Dendritic cell treated with granulocyte-macrophage colony-stimulating factor and Interleukin-4, amounts not matched to agents 40 ng/mL and 50 ng/mL, for 4 days (primary cell): Measurements from ENCODE around the gene SPATA16.

Experiments
- H3K27ac Mint-ChIP-seq: one replicate; pipeline ENCODE4 v1.8.0; 2022; ENCODE audit warnings: mild to moderate bottlenecking, mixed read lengths
- H3K27me3 Mint-ChIP-seq: one replicate; pipeline ENCODE4 v1.8.0; 2022; ENCODE audit warnings: mild to moderate bottlenecking, mixed read lengths
- H3K36me3 Mint-ChIP-seq: one replicate; pipeline ENCODE4 v1.8.0; 2022; ENCODE audit warnings: low read depth, mixed read lengths
- H3K4me1 Mint-ChIP-seq: one replicate; pipeline ENCODE4 v1.8.0; 2022; ENCODE audit warnings: low read depth, mixed read lengths
- H3K4me3 Mint-ChIP-seq: one replicate; pipeline ENCODE4 v1.8.0; 2022; ENCODE audit warnings: mild to moderate bottlenecking, moderate library complexity, mixed read lengths
- H3K9me3 Mint-ChIP-seq: one replicate; pipeline ENCODE4 v1.8.0; 2022; ENCODE audit warnings: mixed read lengths
- intact Hi-C: fragments of 100-400 bp; cut with micrococcal nuclease; formaldehyde crosslinking; loops from one replicate; pipeline ENCODE4 v1.15.0; 2022

The SPATA16 gene

DNA sequence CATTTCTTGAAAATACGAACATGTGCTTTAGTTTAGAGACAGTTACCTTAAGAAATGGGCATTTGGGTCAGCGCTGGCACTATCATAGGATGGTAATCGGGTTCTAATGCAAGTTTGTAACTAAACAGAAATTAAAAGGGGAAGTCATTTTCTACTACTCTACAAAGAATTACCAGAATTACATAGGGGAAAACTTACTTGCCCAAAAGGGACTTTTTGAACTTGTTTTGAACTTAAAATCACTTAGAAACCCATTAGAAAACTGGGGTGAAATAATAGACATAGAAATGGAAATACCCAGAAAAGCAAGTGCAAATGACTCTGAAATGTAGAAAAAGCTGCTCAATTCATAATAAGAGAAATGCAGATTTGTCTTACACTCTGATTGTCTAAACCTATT lies 44.9 kb downstream of the SPATA16 start:
- no peak overlapping the region for H3K4me3 Mint-ChIP-seq
- no peaks in the 10 kb centered on the region for H3K9me3 Mint-ChIP-seq
- no peaks in the 10 kb centered on the region for H3K27me3 Mint-ChIP-seq
- H3K27ac Mint-ChIP-seq, result no peak overlapping the region
- intact Hi-C loops, result no loop called here
- H3K4me1 Mint-ChIP-seq, result no peaks in the 10 kb centered on the region
- H3K36me3 Mint-ChIP-seq, result no peaks in the 10 kb centered on the region

DNA sequence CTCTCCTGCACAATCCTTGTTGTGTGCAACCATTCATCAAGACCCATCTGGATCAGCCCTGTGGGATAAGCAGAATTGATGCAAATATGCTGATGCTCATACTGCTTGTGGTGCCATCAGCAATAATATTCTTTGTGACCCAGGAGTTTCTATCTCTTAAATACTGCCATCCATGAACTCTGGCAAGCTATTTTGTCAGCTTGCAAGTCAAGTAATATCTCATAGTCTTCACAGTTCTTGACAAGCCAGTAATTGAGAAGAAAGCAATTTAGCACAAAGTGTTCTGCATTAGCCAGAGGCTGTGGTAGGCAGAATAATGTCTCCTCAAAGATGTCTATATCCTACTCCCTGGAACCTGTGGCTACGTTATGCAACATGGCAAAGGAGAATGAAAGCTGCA lies 49.0 kb downstream of the SPATA16 start:
- Mint-ChIP-seq H3K4me3 (no peak overlapping the region), H3K36me3 (no peaks in the 10 kb centered on the region), H3K9me3 (no peaks in the 10 kb centered on the region), H3K27me3 (no peaks in the 10 kb centered on the region), H3K4me1 (no peaks in the 10 kb centered on the region), H3K27ac (no peak overlapping the region)
- intact Hi-C loops, result no loop called here

DNA sequence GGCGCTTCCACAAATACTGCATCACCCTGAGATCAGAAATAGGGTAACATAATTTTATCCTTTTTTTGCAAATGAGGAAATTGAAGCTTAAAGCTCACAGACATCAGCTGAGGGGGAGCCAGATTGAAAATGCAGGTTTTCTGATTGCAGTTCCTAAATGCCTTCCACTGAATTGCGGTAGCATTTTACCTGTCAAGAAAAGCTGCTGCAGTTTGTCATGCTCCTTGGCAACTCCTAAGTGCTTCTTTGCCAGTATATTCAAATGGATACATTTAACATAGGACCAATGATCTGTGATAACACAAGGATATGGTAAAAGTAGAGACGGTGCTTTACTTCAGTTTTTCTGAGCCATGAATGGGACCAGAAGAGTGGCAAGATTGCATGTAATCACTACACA lies 50.5 kb downstream of the SPATA16 start:
- Mint-ChIP-seq H3K4me3 (no peak overlapping the region), H3K27me3 (no peaks in the 10 kb centered on the region), H3K4me1 (no peaks in the 10 kb centered on the region), H3K36me3 (no peaks in the 10 kb centered on the region), H3K27ac (no peak overlapping the region), H3K9me3 (peaks cover 9% of the 10 kb centered on the region)
- intact Hi-C loops, result no loop called here

GRCh38 chr3:173089283-173089682 lies 51.8 kb downstream of the SPATA16 start:
- intact Hi-C loops, result no loop called here
- peaks cover 9% of the 10 kb centered on the region for H3K9me3 Mint-ChIP-seq
- no peak overlapping the region for H3K27ac Mint-ChIP-seq
- no peaks in the 10 kb centered on the region for H3K4me1 Mint-ChIP-seq
- H3K36me3 Mint-ChIP-seq, result no peaks in the 10 kb centered on the region
- H3K4me3 Mint-ChIP-seq, result no peak overlapping the region
- H3K27me3 Mint-ChIP-seq, result no peaks in the 10 kb centered on the region

DNA sequence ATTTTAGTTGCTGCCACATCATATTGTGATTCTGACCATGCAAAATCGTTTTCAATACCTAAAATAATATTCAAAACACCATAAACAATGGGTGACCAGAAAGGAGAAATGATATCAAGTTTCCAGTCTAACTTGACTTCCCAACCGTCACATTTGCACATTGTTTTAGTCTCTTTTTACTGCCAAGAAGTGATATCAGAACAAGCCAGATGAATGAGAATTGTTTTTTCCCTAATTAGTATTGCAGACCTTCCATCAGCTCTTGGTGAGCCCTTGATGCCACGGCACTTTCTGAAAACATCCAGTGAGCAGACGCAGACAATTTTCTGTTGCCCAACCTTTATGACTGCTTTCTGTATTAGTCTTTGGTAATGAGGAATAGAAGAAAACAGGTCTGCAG lies 62.5 kb downstream of the SPATA16 start:
- intact Hi-C loops, result no loop called here
- no peak overlapping the region for H3K27ac Mint-ChIP-seq
- no peaks in the 10 kb centered on the region for H3K27me3 Mint-ChIP-seq
- no peaks in the 10 kb centered on the region for H3K4me1 Mint-ChIP-seq
- H3K4me3 Mint-ChIP-seq, result no peak overlapping the region
- H3K9me3 Mint-ChIP-seq, result peaks cover 7% of the 10 kb centered on the region
- no peaks in the 10 kb centered on the region for H3K36me3 Mint-ChIP-seq

DNA sequence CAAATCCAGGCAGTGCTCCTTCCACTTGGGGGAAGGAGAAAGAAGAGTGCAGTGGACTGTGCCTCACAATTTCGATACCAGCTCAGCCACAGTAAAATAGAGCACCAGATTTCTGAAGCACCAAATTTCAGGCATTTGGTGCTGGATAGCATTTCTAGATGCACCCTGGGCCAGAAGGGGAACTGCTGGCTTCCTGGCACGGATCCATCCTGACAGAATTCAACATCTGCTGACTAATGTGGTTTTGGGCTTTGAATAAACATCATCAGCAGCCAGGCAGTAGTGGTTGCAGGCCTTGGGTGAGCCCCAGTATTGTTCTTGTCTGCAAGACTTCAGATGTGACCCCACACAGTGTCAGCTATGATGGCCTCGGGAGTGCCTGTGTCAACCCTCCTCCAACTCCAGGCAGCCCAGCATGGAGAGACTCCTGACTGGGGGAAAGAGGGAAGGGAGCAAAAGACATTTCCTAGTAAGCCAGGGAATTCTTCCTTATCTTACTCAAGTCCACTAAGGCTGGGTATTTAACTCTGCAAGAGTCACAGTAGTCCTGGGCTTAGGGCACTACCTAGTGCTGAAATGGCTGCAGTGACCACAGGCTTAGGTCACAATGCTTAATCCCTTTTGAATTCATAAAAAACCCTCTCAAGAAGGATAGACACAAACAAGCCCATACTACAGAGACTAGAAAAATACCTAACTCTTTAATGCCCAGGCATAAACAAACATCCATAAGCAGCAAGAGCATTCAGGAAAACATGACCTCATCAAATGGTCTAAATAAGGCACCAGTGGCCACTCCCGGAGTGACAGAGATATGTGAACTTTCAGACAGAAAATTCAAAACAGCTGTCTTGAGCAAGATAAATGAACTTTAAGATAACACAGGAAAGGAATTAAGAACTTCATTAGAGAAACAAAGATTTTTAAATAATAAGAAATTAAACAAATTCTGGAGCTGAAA lies 74.7 kb downstream of the SPATA16 start:
- Mint-ChIP-seq H3K9me3 (peaks cover 12% of the 10 kb centered on the region), H3K27me3 (no peaks in the 10 kb centered on the region), H3K4me3 (no peak overlapping the region), H3K4me1 (no peaks in the 10 kb centered on the region), H3K36me3 (no peaks in the 10 kb centered on the region), H3K27ac (no peak overlapping the region)
- intact Hi-C loops, result no loop called here

GRCh38 chr3:173065543-173065981 lies 75.5 kb downstream of the SPATA16 start:
- Mint-ChIP-seq H3K4me1 (no peaks in the 10 kb centered on the region), H3K9me3 (peaks cover 11% of the 10 kb centered on the region), H3K36me3 (no peaks in the 10 kb centered on the region), H3K4me3 (no peak overlapping the region), H3K27ac (no peak overlapping the region), H3K27me3 (no peaks in the 10 kb centered on the region)
- intact Hi-C loops, result no loop called here

GRCh38 chr3:173064631-173065030 lies 76.4 kb downstream of the SPATA16 start:
- no peaks in the 10 kb centered on the region for H3K36me3 Mint-ChIP-seq
- H3K4me1 Mint-ChIP-seq, result no peaks in the 10 kb centered on the region
- no peak overlapping the region for H3K27ac Mint-ChIP-seq
- intact Hi-C loops, result no loop called here
- no peaks in the 10 kb centered on the region for H3K27me3 Mint-ChIP-seq
- H3K4me3 Mint-ChIP-seq, result no peak overlapping the region
- peaks cover 11% of the 10 kb centered on the region for H3K9me3 Mint-ChIP-seq

GRCh38 chr3:173058229-173058628 lies 82.8 kb downstream of the SPATA16 start:
- H3K4me3 Mint-ChIP-seq, result no peak overlapping the region
- intact Hi-C loops, result no loop called here
- H3K4me1 Mint-ChIP-seq, result no peaks in the 10 kb centered on the region
- H3K9me3 Mint-ChIP-seq, result no peaks in the 10 kb centered on the region
- H3K27ac Mint-ChIP-seq, result no peak overlapping the region
- H3K36me3 Mint-ChIP-seq, result no peaks in the 10 kb centered on the region
- H3K27me3 Mint-ChIP-seq, result no peaks in the 10 kb centered on the region

- H3K9me3 Mint-ChIP-seq, result no peaks in the 10 kb centered on the region
- H3K27ac Mint-ChIP-seq, result no peak overlapping the region
- intact Hi-C loops, result no loop called here
- H3K4me3 Mint-ChIP-seq, result no peak overlapping the region
- H3K36me3 Mint-ChIP-seq, result no peaks in the 10 kb centered on the region
- no peaks in the 10 kb centered on the region for H3K27me3 Mint-ChIP-seq
- H3K4me1 Mint-ChIP-seq, result no peaks in the 10 kb centered on the region
These were observed 85.7 kb downstream of the SPATA16 start for GRCh38 chr3:173055228-173055933.

DNA sequence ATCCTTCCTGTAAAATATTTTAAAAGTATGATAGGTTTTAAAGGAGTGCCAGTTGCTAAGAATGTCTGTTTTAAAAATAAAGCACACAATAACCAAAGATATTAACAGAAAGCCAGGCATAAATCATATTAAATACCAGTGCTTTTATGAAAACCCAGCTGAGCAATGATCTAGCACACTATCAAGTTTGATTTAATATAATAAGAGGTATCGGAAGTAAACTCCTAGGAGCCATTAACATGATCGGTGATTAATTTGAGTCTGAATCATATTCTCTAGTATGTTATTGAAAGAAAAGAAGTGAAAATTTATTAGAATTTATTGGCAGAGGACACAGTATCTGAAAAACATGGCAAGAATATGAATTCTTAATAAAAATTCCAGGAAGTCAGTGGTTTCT lies 91.7 kb downstream of the SPATA16 start:
- H3K9me3 Mint-ChIP-seq, result no peaks in the 10 kb centered on the region
- H3K4me3 Mint-ChIP-seq, result no peak overlapping the region
- intact Hi-C loops, result loop anchor here (10.0 kb wide), 1 partner anchor 235 kb away; no protein-coding TSS in a partner anchor
- no peaks in the 10 kb centered on the region for H3K4me1 Mint-ChIP-seq
- no peak overlapping the region for H3K27ac Mint-ChIP-seq
- H3K36me3 Mint-ChIP-seq, result no peaks in the 10 kb centered on the region
- H3K27me3 Mint-ChIP-seq, result no peaks in the 10 kb centered on the region

GRCh38 chr3:173045770-173046382 lies 95.2 kb downstream of the SPATA16 start:
- no peaks in the 10 kb centered on the region for H3K36me3 Mint-ChIP-seq
- no peaks in the 10 kb centered on the region for H3K9me3 Mint-ChIP-seq
- H3K4me3 Mint-ChIP-seq, result no peak overlapping the region
- H3K4me1 Mint-ChIP-seq, result no peaks in the 10 kb centered on the region
- intact Hi-C loops, result loop anchor here (10.0 kb wide), 1 partner anchor 231 kb away; no protein-coding TSS in a partner anchor
- no peaks in the 10 kb centered on the region for H3K27me3 Mint-ChIP-seq
- no peak overlapping the region for H3K27ac Mint-ChIP-seq

DNA sequence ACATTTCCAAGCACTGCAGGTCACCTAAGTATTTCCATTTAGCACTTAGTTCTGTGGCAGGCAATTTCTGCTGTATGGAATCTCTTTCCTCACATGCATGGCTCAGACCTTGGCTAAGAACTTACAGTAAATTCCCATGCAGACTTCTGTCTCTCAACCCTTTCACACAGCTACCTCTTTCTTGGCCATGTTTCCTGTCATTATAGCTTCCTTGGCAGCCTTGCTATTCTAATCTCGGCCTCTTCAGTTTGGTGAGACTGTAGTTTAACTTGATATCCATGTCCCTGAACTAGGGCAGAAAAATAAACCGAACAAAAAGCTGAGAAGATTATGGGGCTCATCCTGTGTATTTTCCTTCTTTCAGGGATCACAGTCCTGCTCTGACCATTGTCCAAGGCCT lies 96.0 kb downstream of the SPATA16 start:
- no peak overlapping the region for H3K27ac Mint-ChIP-seq
- intact Hi-C loops, result loop anchor here (10.0 kb wide), 1 partner anchor 230 kb away; no protein-coding TSS in a partner anchor
- no peak overlapping the region for H3K4me3 Mint-ChIP-seq
- H3K9me3 Mint-ChIP-seq, result no peaks in the 10 kb centered on the region
- H3K4me1 Mint-ChIP-seq, result no peaks in the 10 kb centered on the region
- H3K27me3 Mint-ChIP-seq, result no peaks in the 10 kb centered on the region
- H3K36me3 Mint-ChIP-seq, result no peaks in the 10 kb centered on the region

DNA sequence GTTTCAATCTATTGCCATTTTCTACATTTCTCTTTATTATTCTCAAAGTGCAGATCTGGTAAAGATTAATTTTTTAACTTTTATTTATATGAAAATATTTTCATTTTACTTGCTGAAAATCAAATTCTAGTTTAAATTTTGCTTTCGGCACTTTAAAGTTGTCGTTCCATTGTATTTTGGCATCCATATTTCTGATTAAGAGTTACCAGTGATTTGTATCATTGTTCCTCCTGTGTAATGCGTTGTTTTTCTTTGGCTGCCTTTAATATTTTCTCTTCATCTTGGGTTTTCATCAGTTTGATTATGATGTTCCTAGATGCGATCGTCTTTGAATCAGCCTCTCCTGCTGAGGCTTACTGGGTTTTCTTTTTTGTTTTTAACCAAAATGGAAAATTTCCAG lies 97.3 kb downstream of the SPATA16 start:
- H3K9me3 Mint-ChIP-seq, result no peaks in the 10 kb centered on the region
- intact Hi-C loops, result loop anchor here (10.0 kb wide), 1 partner anchor 229 kb away; no protein-coding TSS in a partner anchor
- no peaks in the 10 kb centered on the region for H3K4me1 Mint-ChIP-seq
- no peaks in the 10 kb centered on the region for H3K36me3 Mint-ChIP-seq
- no peak overlapping the region for H3K4me3 Mint-ChIP-seq
- H3K27me3 Mint-ChIP-seq, result no peaks in the 10 kb centered on the region
- no peak overlapping the region for H3K27ac Mint-ChIP-seq
